Kidney (tissue), 13 donors: ENCODE data around the gene MTCL3.

Experiments
- DNase-seq, 5 donors: peaks; one replicate each; pipeline ENCODE4 v3.0.0-alpha.2; 2013 to 2020
- FAIRE-seq: peaks from 2 replicates; lab custom pipeline; 2012; peaks lifted over from hg19 to GRCh38; lab: Jason Lieb, UNC
- H3K27ac ChIP-seq, 2 donors: one replicate each; pipeline ENCODE4 v1.7.0; 2013; ENCODE audit warnings: low read depth in 2 of 2, low read length in 2 of 2, inconsistent platforms in 1 of 2
- H3K27me3 ChIP-seq: one replicate; pipeline ENCODE4 v1.7.1; 2013; ENCODE audit warnings: low read length, inconsistent platforms; ENCODE audit not compliant: control insufficient read depth, insufficient read depth
- H3K36me3 ChIP-seq, 3 donors: one replicate each; pipeline versions ENCODE4 v1.7.0 to v1.7.1; 2013; ENCODE audit warnings: low read length in 3 of 3, control low read depth in 1 of 3, inconsistent platforms in 1 of 3; ENCODE audit not compliant: insufficient read depth in 3 of 3, control insufficient read depth in 2 of 3
- H3K4me1 ChIP-seq, 3 donors: one replicate each; pipeline versions ENCODE4 v1.7.0 to v1.7.1; 2013; ENCODE audit warnings: low read length in 3 of 3, inconsistent platforms in 1 of 3, low read depth in 1 of 3; ENCODE audit not compliant: control insufficient read depth in 2 of 3, insufficient read depth in 2 of 3
- H3K4me3 ChIP-seq, 3 donors: one replicate each; pipeline versions ENCODE4 v1.7.0 to v1.8.1; 2013; ENCODE audit warnings: low read length in 3 of 3, control low read depth in 1 of 3, inconsistent platforms in 1 of 3
- H3K9ac ChIP-seq, 3 donors: one replicate each; pipeline versions ENCODE4 v1.7.0 to v1.7.1; 2013; ENCODE audit warnings: low read length in 3 of 3, control low read depth in 1 of 3, inconsistent platforms in 1 of 3
- H3K9me3 ChIP-seq, 3 donors: one replicate each; pipeline versions ENCODE4 v1.7.0 to v1.7.1; 2013; ENCODE audit warnings: low read length in 3 of 3, control low read depth in 1 of 3, inconsistent platforms in 1 of 3; ENCODE audit not compliant: control insufficient read depth in 2 of 3, insufficient read depth in 1 of 3
- CTCF ChIP-seq: IDR thresholded peaks from 3 replicates; pipeline ENCODE4 v1.5.1; 2012; ENCODE audit warnings: mild to moderate bottlenecking, moderate library complexity, borderline replicate concordance; ENCODE audit not compliant: insufficient read depth; ENCODE audit errors: extremely low read depth
- intact Hi-C: fragments of 100-400 bp; cut with DNase I; formaldehyde crosslinking; loops from one replicate; pipeline ENCODE4 v1.11.1; 2022
- donor health status: control.
- donor health status: control.
- donor health status: control.
- donor health status: control.
- donor health status: control.
- donor health status: DM: yes; HTN: yes; CAD: no.
- donor health status: Normal renal cell carcinoma (clear cell type).

MTCL3 gene

DNA sequence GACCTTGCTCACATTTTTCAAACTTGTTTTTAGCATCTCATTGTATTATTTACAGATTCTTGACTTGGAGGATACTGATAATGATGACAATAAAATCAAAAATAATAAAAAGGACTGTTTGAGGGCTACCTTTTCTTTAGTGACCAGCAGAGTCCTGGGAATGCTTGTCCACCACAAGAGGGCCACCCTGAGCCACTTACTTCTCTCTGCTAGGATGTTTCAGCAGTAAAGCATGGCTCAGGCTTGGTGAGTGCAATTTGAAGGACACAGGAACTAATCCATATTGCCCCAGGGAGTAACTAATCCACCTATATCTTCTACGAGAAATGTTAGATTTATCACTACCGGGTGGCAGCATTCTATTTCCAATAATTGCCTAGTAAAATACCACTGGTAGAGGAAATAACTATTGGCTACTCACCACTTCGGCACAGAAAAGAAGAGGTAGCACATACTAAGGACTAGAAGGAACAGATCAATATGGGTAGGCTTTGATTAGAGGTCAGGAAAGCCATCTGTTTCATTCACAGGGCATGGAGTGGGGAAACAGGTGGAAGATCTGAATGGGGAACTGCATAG is 54.2 kb downstream of the MTCL3 start:
- Histone ChIP-seq H3K4me3 (no peak overlapping the region), H3K27me3 (no peaks in the 10 kb centered on the region), H3K9ac (no peak overlapping the region), H3K9me3 (no peaks in the 10 kb centered on the region), H3K27ac (no peak overlapping the region), H3K4me1 (no peaks in the 10 kb centered on the region), H3K36me3 (no peaks in the 10 kb centered on the region)
- FAIRE-seq, result peak; percentile 41
- peak in 4 of 5 donors; percentile 57 to 79 (median 60) for DNase-seq
- peak; percentile 64 for TF ChIP-seq CTCF
- intact Hi-C loops, result loop anchor here (10.0 kb wide), 1 partner anchor 70 kb away; no protein-coding TSS in a partner anchor

DNA sequence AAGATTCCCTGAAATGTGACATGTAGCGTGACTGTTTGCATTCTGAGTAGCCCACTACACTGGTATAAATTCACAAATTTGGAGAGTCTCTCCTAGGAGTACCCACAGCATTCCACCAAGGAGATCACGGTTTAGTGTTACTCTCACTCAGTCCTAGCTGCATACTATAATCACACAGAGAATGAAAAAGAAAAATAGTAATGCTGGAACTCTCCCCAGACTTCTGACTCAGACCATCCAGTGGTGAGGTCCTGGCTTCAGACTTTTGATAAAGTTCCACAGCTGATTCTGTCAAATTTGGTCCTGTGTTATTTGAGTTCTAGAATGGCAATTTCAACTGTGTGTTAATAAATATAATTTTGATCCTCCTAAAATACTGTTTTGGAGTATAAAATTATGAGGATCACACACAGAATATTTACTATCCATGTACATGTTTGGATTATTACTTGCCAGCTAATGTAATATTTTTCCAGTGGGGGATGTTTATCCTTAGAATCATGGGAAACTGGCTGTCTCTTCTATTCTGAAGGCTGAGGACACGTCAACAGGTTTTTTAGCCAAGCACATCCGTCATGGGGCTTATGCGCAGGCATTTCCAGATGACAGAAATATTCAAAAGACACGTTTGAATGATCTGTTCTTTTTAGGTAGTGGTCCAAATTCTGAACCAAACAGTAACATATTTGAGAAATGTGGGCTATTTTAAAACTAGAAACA is 54.8 kb downstream of the MTCL3 start:
- no peak overlapping the region for H3K9ac ChIP-seq
- H3K4me1 ChIP-seq, result no peaks in the 10 kb centered on the region
- H3K9me3 ChIP-seq, result no peaks in the 10 kb centered on the region
- no peak overlapping the region for H3K4me3 ChIP-seq
- no peak for TF ChIP-seq CTCF
- intact Hi-C loops, result loop anchor here (10.0 kb wide), 1 partner anchor 70 kb away; no protein-coding TSS in a partner anchor
- H3K36me3 ChIP-seq, result no peaks in the 10 kb centered on the region
- DNase-seq, result no peak
- no peaks in the 10 kb centered on the region for H3K27me3 ChIP-seq
- FAIRE-seq, result no peak
- H3K27ac ChIP-seq, result no peak overlapping the region

- Histone ChIP-seq H3K9ac (no peak overlapping the region), H3K4me1 (no peaks in the 10 kb centered on the region), H3K27ac (no peak overlapping the region), H3K9me3 (no peaks in the 10 kb centered on the region), H3K36me3 (no peaks in the 10 kb centered on the region), H3K27me3 (no peaks in the 10 kb centered on the region), H3K4me3 (no peak overlapping the region)
- intact Hi-C loops, result loop anchor here (10.0 kb wide), 1 partner anchor 72 kb away; no protein-coding TSS in a partner anchor
- TF ChIP-seq CTCF, result no peak
- FAIRE-seq (no peak), DNase-seq (no peak)
Measured at GRCh38 chr6:127463056-127463455, 56.1 kb downstream of the MTCL3 start.
